ENCODE measurements around the gene PTPRG. TPM values are rescaled to one million over a fixed set of nuclear protein-coding genes. Genes with fewer than 3 reads are reported as not detected.

The PTPRG gene
- total RNA-seq, 1 experiment from 2014 or later = 11.7 TPM

GRCh38 chr3:61608072-61608471 is 46.7 kb downstream of the PTPRG start:
- DNase-seq (ENCODE audit: low spot score) = no peak
- Histone ChIP-seq H3K27ac (ENCODE audit: low read depth, low read length, poor library complexity, severe bottlenecking) (no peak overlapping the region), H3K27me3 (replicated peaks; ENCODE audit: insufficient read depth, low read depth, low read length, poor library complexity) (no peaks in the 10 kb centered on the region), H3K4me1 (ENCODE audit: insufficient read depth, low read length, poor library complexity, severe bottlenecking) (no peaks in the 10 kb centered on the region), H3K4me3 (ENCODE audit: low read depth, low read length, poor library complexity, severe bottlenecking) (no peak overlapping the region), H3K36me3 (ENCODE audit: insufficient read depth, low read length, poor library complexity, severe bottlenecking) (no peaks in the 10 kb centered on the region), H3K9me3 (ENCODE audit: low read depth, low read length, poor library complexity, severe bottlenecking) (no peaks in the 10 kb centered on the region)
- POLR2A ChIA-PET (ENCODE audit: low non-redundant PET) = no interaction called here
- CTCF ChIA-PET = no interaction called here
- TF ChIP-seq CTCF (conservative IDR thresholded peaks at IDR 0.05; ENCODE audit: low read depth, low read length) = no peak
- TF ChIP-seq EZH2 (IDR thresholded peaks at IDR 0.05; ENCODE audit: borderline replicate concordance, low read depth, low read length, poor library complexity, severe bottlenecking) = no peak
- intact Hi-C loops (cut with micrococcal nuclease; ENCODE audit: unreplicated experiment) = no loop called here
- BruUV-seq (replicated peaks) = no TSS peak

- Histone ChIP-seq H3K9me3 (ENCODE audit: low read depth, low read length, poor library complexity, severe bottlenecking) (no peaks in the 10 kb centered on the region), H3K27ac (ENCODE audit: low read depth, low read length, poor library complexity, severe bottlenecking) (no peak overlapping the region), H3K4me3 (ENCODE audit: low read depth, low read length, poor library complexity, severe bottlenecking) (no peak overlapping the region), H3K27me3 (replicated peaks; ENCODE audit: insufficient read depth, low read depth, low read length, poor library complexity) (no peaks in the 10 kb centered on the region), H3K4me1 (ENCODE audit: insufficient read depth, low read length, poor library complexity, severe bottlenecking) (no peaks in the 10 kb centered on the region), H3K36me3 (ENCODE audit: insufficient read depth, low read length, poor library complexity, severe bottlenecking) (no peaks in the 10 kb centered on the region)
- BruUV-seq (replicated peaks) = no TSS peak
- peak; percentile 9 for DNase-seq (ENCODE audit: low spot score)
- intact Hi-C loops (cut with micrococcal nuclease; ENCODE audit: unreplicated experiment) = no loop called here
- TF ChIP-seq CTCF (conservative IDR thresholded peaks at IDR 0.05; ENCODE audit: low read depth, low read length) = no peak
- TF ChIP-seq EZH2 (IDR thresholded peaks at IDR 0.05; ENCODE audit: borderline replicate concordance, low read depth, low read length, poor library complexity, severe bottlenecking) = no peak
- ChIA-PET POLR2A (ENCODE audit: low non-redundant PET) (no interaction called here), CTCF (no interaction called here)
Observed at GRCh38 chr3:61608711-61609110, 47.3 kb downstream of the PTPRG start.

- no peaks in the 10 kb centered on the region for H3K9me3 ChIP-seq (ENCODE audit: low read depth, low read length, poor library complexity, severe bottlenecking)
- no peaks in the 10 kb centered on the region for H3K27me3 ChIP-seq (replicated peaks; ENCODE audit: insufficient read depth, low read depth, low read length, poor library complexity)
- no peak overlapping the region for H3K4me3 ChIP-seq (ENCODE audit: low read depth, low read length, poor library complexity, severe bottlenecking)
- no peak for DNase-seq (ENCODE audit: low spot score)
- no peaks in the 10 kb centered on the region for H3K4me1 ChIP-seq (ENCODE audit: insufficient read depth, low read length, poor library complexity, severe bottlenecking)
- ChIA-PET CTCF (no interaction called here), POLR2A (ENCODE audit: low non-redundant PET) (no interaction called here)
- TF ChIP-seq EZH2 (IDR thresholded peaks at IDR 0.05; ENCODE audit: borderline replicate concordance, low read depth, low read length, poor library complexity, severe bottlenecking) = no peak
- no peak for TF ChIP-seq CTCF (conservative IDR thresholded peaks at IDR 0.05; ENCODE audit: low read depth, low read length)
- H3K36me3 ChIP-seq (ENCODE audit: insufficient read depth, low read length, poor library complexity, severe bottlenecking) = no peaks in the 10 kb centered on the region
- H3K27ac ChIP-seq (ENCODE audit: low read depth, low read length, poor library complexity, severe bottlenecking) = no peak overlapping the region
- BruUV-seq (replicated peaks) = no TSS peak
- intact Hi-C loops (cut with micrococcal nuclease; ENCODE audit: unreplicated experiment) = no loop called here
Observed at GRCh38 chr3:61610316-61610715, 48.9 kb downstream of the PTPRG start.
